ENCODE data around the gene DELE1. TPM values are rescaled to one million over a fixed set of nuclear protein-coding genes. Genes with fewer than 3 reads are reported as not detected.

DELE1 gene
- total RNA-seq, 1 donor from 2014 or later: 30.6 TPM

- FAIRE-seq (no peak), DNase-seq (ENCODE audit: low spot score in 2 of 2) (peak in 1 of 2 donors; percentile 32)
These were observed 27.7 kb downstream of the DELE1 start for GRCh38 chr5:141951332-141951781.

GRCh38 chr5:141952020-141952419, 28.3 kb downstream of the DELE1 start:
- DNase-seq (ENCODE audit: low spot score in 2 of 2): no peak
- FAIRE-seq: no peak

DNA sequence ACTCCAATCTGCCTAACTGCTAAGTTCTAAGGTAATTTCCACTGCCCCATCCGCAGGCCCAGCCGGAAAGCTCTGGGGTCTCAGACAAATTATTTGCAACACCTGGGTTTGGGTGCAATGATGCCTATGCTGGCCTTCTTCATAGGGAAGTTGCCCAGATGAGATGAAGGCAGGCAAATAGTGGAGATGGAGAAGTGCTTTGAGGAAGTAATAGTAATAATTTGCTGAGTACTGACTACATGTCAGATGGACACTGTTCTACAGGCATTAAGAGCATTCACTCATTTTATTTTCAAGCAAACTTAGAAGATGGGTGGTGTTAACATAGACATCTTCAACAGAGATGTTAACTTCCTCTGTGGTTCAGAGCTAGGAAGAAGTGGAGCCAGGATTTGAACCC, 30.5 kb downstream of the DELE1 start:
- DNase-seq (ENCODE audit: low spot score in 2 of 2) (no peak), FAIRE-seq (no peak)

GRCh38 chr5:141957367-141957996, 33.8 kb downstream of the DELE1 start:
- no peak for DNase-seq (ENCODE audit: low spot score in 2 of 2)
- FAIRE-seq: no peak

DNA sequence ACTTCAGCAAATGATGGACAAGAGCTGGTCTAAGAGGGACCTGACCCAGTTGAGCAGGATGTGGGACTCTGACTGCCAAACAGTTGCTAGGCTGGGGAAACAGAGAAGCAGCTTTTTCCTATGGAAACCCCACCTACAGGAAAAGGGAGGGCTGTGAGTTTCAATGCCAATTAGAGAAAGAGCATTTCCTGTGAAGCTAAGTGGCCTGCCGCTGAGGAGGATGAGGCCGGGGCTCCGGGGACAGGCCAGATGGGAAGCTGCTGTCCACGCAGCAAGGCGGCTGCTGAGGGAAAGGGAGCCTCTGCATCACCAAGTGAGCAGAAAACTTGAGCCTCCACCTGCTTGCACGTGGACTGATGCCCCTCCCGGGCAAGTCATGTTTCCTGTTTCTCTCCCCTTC, 34.4 kb downstream of the DELE1 start, which contains the start of gene PCDH12:
TSS of gene PCDH12 (minus strand) at position 90 of the 400 bp plus-strand sequence. CDS start 351 bp downstream, outside the sequence.
- FAIRE-seq (no peak), DNase-seq (ENCODE audit: low spot score in 2 of 2) (no peak)

GRCh38 chr5:141958546-141959172, 35.0 kb downstream of the DELE1 start:
- DNase-seq (ENCODE audit: low spot score in 2 of 2) (no peak), FAIRE-seq (no peak)

DNA sequence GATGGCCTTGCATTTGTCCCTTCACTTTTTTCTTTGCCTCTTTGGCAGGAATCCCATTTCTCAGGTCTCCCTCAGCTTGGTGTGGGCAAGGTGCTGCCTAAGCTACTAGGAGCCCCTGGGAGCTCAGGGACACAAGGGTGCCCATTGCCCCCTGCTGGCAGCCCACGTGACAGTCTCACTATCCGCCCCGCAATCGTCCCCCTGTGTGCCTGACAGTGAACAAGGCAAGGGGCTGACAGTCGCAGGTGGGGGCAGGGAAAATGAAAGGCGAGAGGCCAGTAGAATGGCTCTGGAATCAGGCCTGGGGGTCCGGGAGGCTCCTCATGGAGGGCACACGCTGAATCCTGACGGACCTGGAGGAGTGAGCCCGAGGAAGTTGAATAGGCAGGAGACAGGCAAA, 36.3 kb downstream of the DELE1 start:
- DNase-seq (ENCODE audit: low spot score in 2 of 2): peak in 1 of 2 donors; percentile 2
- FAIRE-seq: no peak

DNA sequence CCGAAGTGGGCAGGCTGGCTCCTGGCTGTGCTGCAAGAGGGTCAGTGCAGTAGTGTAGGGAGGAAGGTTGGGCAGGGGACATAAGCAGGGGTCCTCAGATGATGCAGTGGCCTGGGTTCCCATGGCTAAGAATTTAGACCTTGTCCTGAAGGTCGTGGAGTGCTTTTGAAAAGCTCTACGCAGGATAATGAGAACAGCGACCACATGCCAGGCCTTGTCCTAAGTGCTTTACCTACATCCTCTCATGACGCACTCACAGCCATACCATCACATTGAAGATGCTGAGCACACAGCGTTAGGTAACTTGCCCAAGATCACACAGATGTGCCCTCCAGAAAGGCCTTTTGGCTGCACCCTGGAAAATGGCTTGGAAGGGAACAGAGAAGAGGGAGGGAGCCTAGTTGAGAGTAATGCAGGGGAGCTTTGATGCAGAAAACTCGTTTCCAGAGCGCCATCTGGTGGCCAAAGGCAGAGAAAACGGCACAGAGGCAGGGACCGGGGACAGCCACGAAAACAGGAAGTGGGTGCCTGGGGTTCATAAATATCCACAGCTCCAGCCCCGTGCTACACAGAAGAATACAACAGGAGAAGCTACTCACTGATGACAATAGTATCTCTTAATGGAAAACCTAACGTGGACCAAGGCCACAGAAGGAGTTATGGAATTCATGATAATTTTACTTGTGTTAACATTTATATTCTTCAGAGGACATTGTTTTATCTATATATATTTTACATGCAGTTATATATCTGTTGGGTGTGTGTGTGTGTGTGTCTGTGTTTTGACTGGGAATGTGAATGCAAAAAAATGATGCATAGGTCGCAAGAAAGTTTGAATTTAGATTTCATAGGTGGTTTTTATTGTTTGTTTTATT, 37.0 kb downstream of the DELE1 start:
- FAIRE-seq: no peak
- DNase-seq (ENCODE audit: low spot score in 2 of 2): peak; percentile 68 to 81

DNA sequence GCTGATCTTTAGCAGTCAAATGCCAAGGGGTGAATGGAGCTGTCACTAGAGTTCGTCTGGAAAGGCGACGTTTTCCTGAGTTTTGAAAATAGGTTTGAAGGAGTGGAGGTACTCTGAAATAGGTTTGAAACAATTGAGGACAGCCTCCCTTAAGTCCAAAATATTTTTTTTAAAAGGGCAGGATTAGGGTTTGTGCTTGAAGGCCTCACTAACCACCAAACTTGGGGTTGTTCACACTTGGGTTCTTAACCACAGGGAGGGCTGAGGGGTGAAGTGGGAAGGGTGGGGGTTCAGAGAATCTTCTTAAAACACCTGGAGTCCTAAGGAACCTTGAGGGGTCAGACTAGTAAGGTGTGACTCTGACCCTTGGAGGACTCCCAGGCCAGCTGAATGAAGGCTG, 37.8 kb downstream of the DELE1 start:
- DNase-seq (ENCODE audit: low spot score in 2 of 2) (no peak), FAIRE-seq (no peak)

DNA sequence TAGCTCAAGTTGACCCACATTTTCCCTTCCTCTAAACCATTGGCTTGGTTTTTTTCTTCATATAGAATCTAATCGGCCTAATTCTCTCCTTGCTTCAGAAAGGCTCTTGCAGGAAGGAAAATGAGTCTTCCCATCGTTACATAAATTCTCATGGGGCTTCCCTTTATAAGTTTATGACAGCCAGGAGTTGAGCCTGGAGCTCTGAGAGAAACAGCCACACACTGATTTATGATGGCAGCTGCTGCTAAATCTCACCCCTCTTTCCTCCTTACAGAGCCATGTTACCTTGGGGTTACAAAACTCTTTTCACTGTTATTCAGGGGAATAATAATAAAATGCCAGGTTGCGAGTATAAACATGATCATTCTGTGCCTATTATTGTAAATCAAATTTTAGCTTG, 40.0 kb downstream of the DELE1 start:
- FAIRE-seq: no peak
- no peak for DNase-seq (ENCODE audit: low spot score in 2 of 2)

DNA sequence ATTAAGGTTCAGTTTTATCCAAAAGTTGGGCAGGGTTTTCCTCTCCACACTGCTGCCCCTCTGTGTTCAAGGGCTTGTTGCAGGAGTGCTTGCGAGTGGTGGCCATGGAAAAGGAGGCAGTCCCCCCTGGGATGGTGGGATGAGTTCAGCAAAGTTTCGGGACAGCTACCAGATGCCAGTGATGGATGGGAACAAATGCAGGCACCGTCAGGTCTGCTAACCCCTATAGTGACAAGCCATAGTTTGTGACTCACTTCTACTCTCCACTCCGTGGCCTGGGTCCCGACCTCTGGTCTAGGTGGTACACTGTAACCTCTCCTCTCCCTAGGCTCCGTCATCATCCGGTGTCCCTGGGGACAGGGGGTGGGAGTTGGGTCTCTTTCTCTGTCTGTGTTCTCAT, 41.4 kb downstream of the DELE1 start:
- no peak for DNase-seq (ENCODE audit: low spot score in 2 of 2)
- FAIRE-seq: no peak

- DNase-seq (ENCODE audit: low spot score in 2 of 2) (no peak), FAIRE-seq (no peak)
These were observed 42.7 kb downstream of the DELE1 start for GRCh38 chr5:141966275-141966962.

DNA sequence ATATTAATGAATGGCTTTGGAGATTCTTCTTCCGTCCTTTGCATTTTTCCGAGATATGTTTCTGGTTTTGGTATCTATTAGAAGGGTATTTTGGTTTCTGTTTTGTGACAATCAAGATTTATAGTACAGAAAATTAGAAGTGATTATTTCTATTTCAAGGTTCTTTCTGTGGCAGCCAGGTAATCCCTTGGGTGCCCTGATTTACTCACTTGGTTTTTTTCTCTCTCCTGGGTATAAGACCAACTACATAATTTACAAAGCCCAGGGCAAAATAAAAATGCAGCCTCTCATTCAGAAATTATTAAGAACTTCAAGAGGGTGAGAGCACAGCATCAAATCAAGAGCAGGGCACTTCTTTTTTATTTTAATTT, 43.3 kb downstream of the DELE1 start:
- FAIRE-seq (no peak), DNase-seq (ENCODE audit: low spot score in 2 of 2) (no peak)

DNA sequence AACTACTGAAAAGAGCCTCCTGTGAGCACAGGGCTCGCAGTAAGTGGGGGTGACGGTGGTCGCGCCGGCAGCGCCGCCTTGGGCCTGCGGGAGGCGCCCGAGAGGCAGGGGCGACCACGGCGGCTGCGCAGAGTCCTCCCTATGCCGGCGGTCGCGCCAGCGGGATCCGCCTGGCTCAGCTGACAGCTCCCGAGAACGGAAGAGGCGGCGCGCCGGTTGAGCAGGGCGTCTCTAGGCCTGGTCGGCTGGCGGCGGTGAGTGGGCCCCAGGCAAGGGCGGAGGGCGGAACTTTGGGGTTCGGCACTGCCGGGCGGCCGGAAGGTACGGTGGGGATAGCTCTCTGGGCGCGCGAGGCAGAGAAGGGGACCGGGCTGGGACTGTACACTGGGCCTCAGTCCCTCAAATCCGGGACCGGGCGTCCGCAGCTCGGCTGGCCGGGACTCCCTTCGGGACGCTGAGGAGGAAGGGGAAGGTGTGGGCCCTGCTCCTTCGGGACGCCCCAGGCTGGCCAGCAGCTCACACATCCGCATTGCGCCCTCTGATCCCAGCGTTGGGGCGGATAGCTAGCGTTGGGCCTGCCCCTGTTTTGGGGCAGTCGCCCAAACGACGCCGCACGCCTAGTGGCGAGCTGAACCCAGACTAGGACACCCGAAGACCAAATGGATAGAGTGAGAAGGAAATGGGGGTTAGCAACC, 45.4 kb downstream of the DELE1 start, which contains the start of gene RNF14:
TSS of gene RNF14 (plus strand) at position 192 of the 695 bp plus-strand sequence. CDS start 4,484 bp downstream, outside the sequence.
- FAIRE-seq: no peak
- DNase-seq (ENCODE audit: low spot score in 2 of 2): peak; percentile 81 to 90

DNA sequence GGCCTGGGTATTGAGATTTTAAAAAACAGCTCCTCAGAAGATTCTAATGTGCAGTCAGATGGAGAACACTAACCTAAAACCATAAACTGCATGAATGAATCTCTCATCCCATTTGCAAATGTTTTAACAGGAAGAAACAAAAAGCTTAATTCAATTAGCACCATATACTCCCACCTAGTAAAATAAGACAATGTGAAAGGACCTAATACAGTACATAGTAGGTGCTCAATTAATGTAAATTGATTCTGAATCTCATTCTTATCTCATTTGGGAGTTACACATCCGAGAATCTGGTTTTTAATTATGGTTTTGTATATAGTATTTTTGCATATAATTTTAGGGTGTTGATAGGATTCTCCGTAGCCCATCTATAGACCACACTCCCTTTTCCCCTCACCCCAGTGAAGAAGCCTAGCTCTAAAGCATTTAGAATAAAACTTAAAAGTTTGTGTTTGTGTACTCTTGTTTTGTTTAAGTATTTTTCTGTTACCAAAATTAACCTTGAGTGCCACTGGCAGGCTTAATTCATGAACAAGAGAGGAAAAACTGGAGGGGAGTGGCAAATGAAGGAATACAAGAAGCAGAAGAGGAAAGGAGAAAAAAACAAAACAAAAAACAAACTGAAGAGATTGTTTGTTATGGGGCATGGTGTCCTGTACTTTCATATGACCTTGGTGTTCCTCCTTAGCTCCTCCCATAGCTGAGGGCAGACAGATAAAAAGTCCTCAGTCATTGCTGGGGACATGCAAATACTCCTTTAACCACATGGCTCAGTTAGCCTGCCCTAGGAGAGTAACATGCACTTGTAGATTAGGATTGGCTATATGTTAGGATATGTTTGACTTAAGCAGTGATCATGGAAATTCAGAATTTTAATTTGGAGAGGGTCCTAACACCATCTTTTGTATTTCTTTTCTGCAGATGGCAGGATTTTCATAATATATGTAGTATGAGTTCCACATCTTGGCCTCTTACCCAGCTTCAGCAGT, 46.4 kb downstream of the DELE1 start:
- FAIRE-seq: no peak
- DNase-seq (ENCODE audit: low spot score in 2 of 2): no peak

DNA sequence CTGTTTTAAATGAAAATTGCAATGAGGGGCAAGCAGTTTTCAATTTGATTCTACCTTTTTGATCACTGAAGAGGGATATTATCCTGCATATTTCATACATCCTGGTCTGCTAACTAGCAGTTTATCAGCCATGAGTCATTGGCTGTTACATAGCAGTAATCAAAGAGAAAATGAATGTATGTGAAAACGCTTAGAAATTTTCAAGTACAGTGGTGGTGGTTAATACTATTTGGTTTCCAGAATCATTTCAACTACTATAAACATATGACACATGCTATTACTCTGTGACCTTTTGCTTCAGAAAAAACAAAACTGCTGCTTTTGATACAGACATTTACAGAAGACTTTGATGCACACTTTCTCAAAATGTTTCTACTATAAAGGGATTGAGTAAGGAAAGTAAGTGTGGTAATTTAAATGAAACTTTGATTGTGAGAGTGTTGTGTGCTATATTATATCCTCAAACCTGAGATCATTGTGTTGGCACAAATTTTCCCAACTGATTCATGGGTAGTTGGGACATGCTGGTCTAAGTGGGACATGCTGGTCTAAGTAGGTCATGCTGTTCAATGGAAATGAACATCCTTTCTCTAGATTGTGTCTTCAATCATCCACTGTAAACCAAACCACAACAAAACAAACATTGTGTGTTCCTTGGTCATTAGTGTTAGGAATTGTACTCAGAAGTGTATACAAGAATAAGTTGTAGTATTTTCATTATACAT, 50.4 kb downstream of the DELE1 start:
- FAIRE-seq: no peak
- DNase-seq (ENCODE audit: low spot score in 2 of 2): no peak

GRCh38 chr5:141976176-141976575, 52.5 kb downstream of the DELE1 start:
- no peak for FAIRE-seq
- DNase-seq (ENCODE audit: low spot score in 2 of 2): no peak

DNA sequence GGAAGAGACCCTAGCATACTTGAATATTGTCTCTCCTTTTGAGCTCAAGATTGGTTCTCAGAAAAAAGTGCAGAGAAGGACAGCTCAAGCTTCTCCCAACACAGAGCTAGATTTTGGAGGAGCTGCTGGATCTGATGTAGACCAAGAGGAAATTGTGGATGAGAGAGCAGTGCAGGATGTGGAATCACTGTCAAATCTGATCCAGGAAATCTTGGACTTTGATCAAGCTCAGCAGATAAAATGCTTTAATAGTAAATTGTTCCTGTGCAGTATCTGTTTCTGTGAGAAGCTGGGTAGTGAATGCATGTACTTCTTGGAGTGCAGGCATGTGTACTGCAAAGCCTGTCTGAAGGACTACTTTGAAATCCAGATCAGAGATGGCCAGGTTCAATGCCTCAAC, 54.7 kb downstream of the DELE1 start:
- DNase-seq (ENCODE audit: low spot score in 2 of 2) (no peak), FAIRE-seq (no peak)

Data from frontal cortex (tissue), 4 donors.